IPS-NIHi7 (cell line): Measurements from ENCODE around the gene GPR153.
"Not testable (repeated sequence)": the region's sequence is repeated elsewhere in the genome, so short reads cannot be mapped to it uniquely, and the experiment has no call there.

Source experiments
- DNase-seq: peaks from one replicate; pipeline ENCODE4 v3.0.0; 2012; ENCODE audit warnings: mixed read lengths; ENCODE audit errors: extremely low spot score

Gene GPR153

GRCh38 chr1:6233376-6233775 lies 27.5 kb downstream of the GPR153 start:
- no peak for DNase-seq

GRCh38 chr1:6225651-6226050 lies 35.2 kb downstream of the GPR153 start:
- DNase-seq, result no peak

GRCh38 chr1:6224718-6225117 lies 36.2 kb downstream of the GPR153 start:
- DNase-seq, result no peak

- no peak for DNase-seq
Observed at GRCh38 chr1:6223617-6224016, 37.3 kb downstream of the GPR153 start.

GRCh38 chr1:6222636-6223035 lies 38.3 kb downstream of the GPR153 start:
- DNase-seq, result no peak

- DNase-seq, result no peak
Observed at GRCh38 chr1:6221210-6221784, 39.6 kb downstream of the GPR153 start.

GRCh38 chr1:6220236-6220635 lies 40.7 kb downstream of the GPR153 start:
- no peak for DNase-seq

GRCh38 chr1:6219641-6220040 lies 41.3 kb downstream of the GPR153 start:
- DNase-seq, result not testable (repeated sequence)

- DNase-seq, result no peak
Observed at GRCh38 chr1:6218375-6219164, 42.3 kb downstream of the GPR153 start.

- DNase-seq, result no peak
Observed at GRCh38 chr1:6212193-6212959, 48.5 kb downstream of the GPR153 start.

GRCh38 chr1:6211731-6212130 lies 49.2 kb downstream of the GPR153 start:
- DNase-seq, result no peak

GRCh38 chr1:6210591-6211355 lies 50.1 kb downstream of the GPR153 start:
- DNase-seq, result no peak

- no peak for DNase-seq
Observed at GRCh38 chr1:6209661-6210580, 51.0 kb downstream of the GPR153 start.

GRCh38 chr1:6208723-6209660 lies 51.9 kb downstream of the GPR153 start:
- DNase-seq, result peak; percentile 51

- peak; percentile 6 for DNase-seq
Observed at GRCh38 chr1:6207921-6208320, 53.0 kb downstream of the GPR153 start.

- DNase-seq, result no peak
Observed at GRCh38 chr1:6207075-6207885, 53.6 kb downstream of the GPR153 start.

GRCh38 chr1:6206520-6206855 lies 54.4 kb downstream of the GPR153 start:
- no peak for DNase-seq

- peak; percentile 80 for DNase-seq
Observed at GRCh38 chr1:6205849-6206519, 54.9 kb downstream of the GPR153 start, which contains the start of gene RNF207. Gene RNF207 (plus strand): TSS chr1:6206119. CDS start chr1:6206536, 417 bp downstream.
